ENCODE data around the gene ACOX2. TPM values are rescaled to one million over a fixed set of nuclear protein-coding genes. Genes with fewer than 3 reads are reported as not detected.
A peak's percentile ranks its signal among the peaks of the same experiment; 100 is the strongest.

The ACOX2 gene
- total and polyA plus RNA-seq, 10 of the 15 experiments (the other 5 are each of a cell fraction or from before 2014, with no cell fraction given): 0.72 TPM; not detected in 9

DNA sequence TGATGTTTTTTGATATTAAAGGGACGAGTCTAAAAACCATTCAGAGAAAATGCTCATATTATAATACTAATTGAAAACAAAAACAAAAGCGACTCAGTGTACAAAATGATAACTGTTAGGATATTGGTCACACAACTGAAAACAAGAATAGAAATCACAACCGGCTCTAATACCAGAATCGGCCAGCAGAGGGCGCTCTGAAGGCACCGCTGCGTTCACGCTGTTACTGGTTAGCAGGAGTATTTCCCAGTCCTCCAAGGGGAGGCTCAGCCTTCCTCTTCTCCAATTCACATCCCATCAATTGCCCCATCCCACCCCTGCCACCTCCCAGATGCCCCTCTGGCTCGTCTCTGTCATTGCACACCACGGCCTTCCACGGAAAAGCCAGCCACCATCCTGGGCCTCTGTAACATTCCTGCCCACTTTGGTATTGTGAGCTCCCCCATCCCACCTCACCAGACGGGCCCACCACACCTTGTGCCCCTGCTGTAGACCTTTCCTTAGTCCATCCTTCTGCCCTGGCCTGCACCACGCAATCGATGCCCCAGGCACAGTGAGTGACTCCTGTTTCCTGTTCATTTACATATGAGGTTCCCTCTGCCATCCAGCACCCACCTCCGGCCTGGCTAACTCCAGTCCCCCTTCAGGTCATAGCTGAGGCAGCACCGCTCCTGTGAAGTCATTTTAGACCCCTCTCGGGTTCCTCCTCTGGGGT is 31.7 kb upstream of the ACOX2 start:
- in situ Hi-C loops (cut with MboI) (no loop called here), intact Hi-C loops (cut with micrococcal nuclease; ENCODE audit: unreplicated experiment) (loop anchor here (1.0 kb wide), 1 partner anchor 62 kb away; no protein-coding TSS in a partner anchor)
- Histone ChIP-seq H4K20me1 (ENCODE audit: control insufficient read depth, insufficient read depth) (no peaks in the 10 kb centered on the region), H3K4me1 (ENCODE audit: control insufficient read depth, insufficient read depth, low read length) (0 out of 2 replicates have a peak, but pooled peaks cover 3% of the 10 kb centered on the region), H3K27ac (ENCODE audit: control insufficient read depth, insufficient read depth) (no peak overlapping the region), H3K36me3 (ENCODE audit: control insufficient read depth in 2 of 2, insufficient read depth in 2 of 2, low read length in 1 of 2) (no peaks in the 10 kb centered on the region), H3K4me2 (ENCODE audit: control insufficient read depth, insufficient read depth) (no peak overlapping the region), H3K79me2 (ENCODE audit: control insufficient read depth, insufficient read depth, low read length) (no peaks in the 10 kb centered on the region), H3K4me3 (no peak overlapping the region), H3K27me3 (replicated peaks in 1 of 2; ENCODE audit: control insufficient read depth in 2 of 2, insufficient read depth in 2 of 2, low read length in 1 of 2) (no peaks in the 10 kb centered on the region; a peak in 1 of 4 replicates), H3K9me3 (replicated peaks; ENCODE audit: control insufficient read depth, insufficient read depth, low read length) (no peaks in the 10 kb centered on the region), H3K9ac (ENCODE audit: control insufficient read depth, insufficient read depth, low read length) (no peak overlapping the region), H2AFZ (ENCODE audit: control insufficient read depth, low read depth, low read length) (no peak overlapping the region)
- POLR2A ChIA-PET: no interaction called here
- ATAC-seq (peak; percentile 86), FAIRE-seq (peak; percentile 59), DNase-seq (ENCODE audit: low read depth, low spot score) (peak; percentile 19)
- BruUV-seq (replicated peaks): no TSS peak
- CTCF ChIA-PET: interaction anchor here (0.6 to 10.4 kb wide), 23 partner anchors 9 to 1570 kb away, joined by 3 to 243 read pairs (median 4); no protein-coding TSS in a partner anchor
- WGBS (ENCODE audit: insufficient coverage, insufficient replicate concordance, low lambda C conversion rate, missing lambda C conversion rate): 8% methylated on average over 17 of the region's 17 CpGs
- SMC1A ChIA-PET (ENCODE audit: uncharacterized antibody, unreplicated experiment): interaction anchor here (0.6 to 6.2 kb wide), 8 partner anchors 10 to 185 kb away, joined by 3 to 54 read pairs (median 4); no protein-coding TSS in a partner anchor
- RAD21 ChIA-PET (ENCODE audit: unreplicated experiment): interaction anchor here (0.6 to 8.3 kb wide), 5 partner anchors 12 to 196 kb away, joined by 3 to 100 read pairs (median 4); no protein-coding TSS in a partner anchor
- TF ChIP-seq SMAD1 (IDR thresholded peaks at IDR 0.05; ENCODE audit: low read depth, partially characterized antibody): no peak
- no peak for TF ChIP-seq FOS (IDR thresholded peaks at IDR 0.05; ENCODE audit: borderline replicate concordance, extremely low read depth, insufficient read length)
- no peak for TF ChIP-seq NFYA (IDR thresholded peaks at IDR 0.05; ENCODE audit: borderline replicate concordance, low read depth, low read length)
- TF ChIP-seq, protein P1, sequence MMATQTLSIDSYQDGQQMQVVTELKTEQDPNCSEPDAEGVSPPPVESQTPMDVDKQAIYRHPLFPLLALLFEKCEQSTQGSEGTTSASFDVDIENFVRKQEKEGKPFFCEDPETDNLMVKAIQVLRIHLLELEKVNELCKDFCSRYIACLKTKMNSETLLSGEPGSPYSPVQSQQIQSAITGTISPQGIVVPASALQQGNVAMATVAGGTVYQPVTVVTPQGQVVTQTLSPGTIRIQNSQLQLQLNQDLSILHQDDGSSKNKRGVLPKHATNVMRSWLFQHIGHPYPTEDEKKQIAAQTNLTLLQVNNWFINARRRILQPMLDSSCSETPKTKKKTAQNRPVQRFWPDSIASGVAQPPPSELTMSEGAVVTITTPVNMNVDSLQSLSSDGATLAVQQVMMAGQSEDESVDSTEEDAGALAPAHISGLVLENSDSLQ (IDR thresholded peaks at IDR 0.05): no peak
- TF ChIP-seq PML (IDR thresholded peaks at IDR 0.05; ENCODE audit: low read length): no peak
- TF ChIP-seq, protein P2, sequence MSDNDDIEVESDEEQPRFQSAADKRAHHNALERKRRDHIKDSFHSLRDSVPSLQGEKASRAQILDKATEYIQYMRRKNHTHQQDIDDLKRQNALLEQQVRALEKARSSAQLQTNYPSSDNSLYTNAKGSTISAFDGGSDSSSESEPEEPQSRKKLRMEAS (IDR thresholded peaks at IDR 0.05; ENCODE audit: low read depth, low read length): no peak
- TF ChIP-seq, protein P3, sequence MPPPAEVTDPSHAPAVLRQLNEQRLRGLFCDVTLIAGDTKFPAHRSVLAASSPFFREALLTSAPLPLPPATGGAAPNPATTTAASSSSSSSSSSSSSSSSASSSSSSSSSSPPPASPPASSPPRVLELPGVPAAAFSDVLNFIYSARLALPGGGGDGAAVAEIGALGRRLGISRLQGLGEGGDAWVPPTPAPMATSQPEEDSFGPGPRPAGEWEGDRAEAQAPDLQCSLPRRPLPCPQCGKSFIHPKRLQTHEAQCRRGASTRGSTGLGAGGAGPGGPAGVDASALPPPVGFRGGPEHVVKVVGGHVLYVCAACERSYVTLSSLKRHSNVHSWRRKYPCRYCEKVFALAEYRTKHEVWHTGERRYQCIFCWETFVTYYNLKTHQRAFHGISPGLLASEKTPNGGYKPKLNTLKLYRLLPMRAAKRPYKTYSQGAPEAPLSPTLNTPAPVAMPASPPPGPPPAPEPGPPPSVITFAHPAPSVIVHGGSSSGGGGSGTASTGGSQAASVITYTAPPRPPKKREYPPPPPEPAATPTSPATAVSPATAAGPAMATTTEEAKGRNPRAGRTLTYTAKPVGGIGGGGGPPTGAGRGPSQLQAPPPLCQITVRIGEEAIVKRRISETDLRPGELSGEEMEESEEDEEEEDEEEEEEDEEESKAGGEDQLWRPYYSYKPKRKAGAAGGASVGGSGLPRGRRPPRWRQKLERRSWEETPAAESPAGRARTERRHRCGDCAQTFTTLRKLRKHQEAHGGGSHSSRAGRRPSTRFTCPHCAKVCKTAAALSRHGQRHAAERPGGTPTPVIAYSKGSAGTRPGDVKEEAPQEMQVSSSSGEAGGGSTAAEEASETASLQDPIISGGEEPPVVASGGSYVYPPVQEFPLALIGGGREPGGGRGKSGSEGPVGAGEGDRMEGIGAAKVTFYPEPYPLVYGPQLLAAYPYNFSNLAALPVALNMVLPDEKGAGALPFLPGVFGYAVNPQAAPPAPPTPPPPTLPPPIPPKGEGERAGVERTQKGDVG (CRISPR knock-in tag; IDR thresholded peaks at IDR 0.05): no peak
- no peak for TF ChIP-seq MYC (IDR thresholded peaks at IDR 0.05; ENCODE audit: insufficient read depth, insufficient read length, insufficient replicate concordance, low read length, severe bottlenecking)
- TF ChIP-seq, protein P4, sequence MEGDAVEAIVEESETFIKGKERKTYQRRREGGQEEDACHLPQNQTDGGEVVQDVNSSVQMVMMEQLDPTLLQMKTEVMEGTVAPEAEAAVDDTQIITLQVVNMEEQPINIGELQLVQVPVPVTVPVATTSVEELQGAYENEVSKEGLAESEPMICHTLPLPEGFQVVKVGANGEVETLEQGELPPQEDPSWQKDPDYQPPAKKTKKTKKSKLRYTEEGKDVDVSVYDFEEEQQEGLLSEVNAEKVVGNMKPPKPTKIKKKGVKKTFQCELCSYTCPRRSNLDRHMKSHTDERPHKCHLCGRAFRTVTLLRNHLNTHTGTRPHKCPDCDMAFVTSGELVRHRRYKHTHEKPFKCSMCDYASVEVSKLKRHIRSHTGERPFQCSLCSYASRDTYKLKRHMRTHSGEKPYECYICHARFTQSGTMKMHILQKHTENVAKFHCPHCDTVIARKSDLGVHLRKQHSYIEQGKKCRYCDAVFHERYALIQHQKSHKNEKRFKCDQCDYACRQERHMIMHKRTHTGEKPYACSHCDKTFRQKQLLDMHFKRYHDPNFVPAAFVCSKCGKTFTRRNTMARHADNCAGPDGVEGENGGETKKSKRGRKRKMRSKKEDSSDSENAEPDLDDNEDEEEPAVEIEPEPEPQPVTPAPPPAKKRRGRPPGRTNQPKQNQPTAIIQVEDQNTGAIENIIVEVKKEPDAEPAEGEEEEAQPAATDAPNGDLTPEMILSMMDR (IDR thresholded peaks at IDR 0.05 in 2 of 3, conservative IDR thresholded peaks at IDR 0.05 in 1 of 3; ENCODE audit: control insufficient read depth in 2 of 3, extremely low read depth in 1 of 3, insufficient read depth in 1 of 3, low read depth in 3 of 3, low read length in 3 of 3): peak; percentile 83 to 86 (median 84)
- TF ChIP-seq, protein P5, sequence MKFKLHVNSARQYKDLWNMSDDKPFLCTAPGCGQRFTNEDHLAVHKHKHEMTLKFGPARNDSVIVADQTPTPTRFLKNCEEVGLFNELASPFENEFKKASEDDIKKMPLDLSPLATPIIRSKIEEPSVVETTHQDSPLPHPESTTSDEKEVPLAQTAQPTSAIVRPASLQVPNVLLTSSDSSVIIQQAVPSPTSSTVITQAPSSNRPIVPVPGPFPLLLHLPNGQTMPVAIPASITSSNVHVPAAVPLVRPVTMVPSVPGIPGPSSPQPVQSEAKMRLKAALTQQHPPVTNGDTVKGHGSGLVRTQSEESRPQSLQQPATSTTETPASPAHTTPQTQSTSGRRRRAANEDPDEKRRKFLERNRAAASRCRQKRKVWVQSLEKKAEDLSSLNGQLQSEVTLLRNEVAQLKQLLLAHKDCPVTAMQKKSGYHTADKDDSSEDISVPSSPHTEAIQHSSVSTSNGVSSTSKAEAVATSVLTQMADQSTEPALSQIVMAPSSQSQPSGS (IDR thresholded peaks at IDR 0.05; ENCODE audit: low read length): no peak
- TF ChIP-seq HDGF (IDR thresholded peaks at IDR 0.05): 0 out of 2 replicates have a peak, but pooled peaks have one; percentile 22
- TF ChIP-seq CHD2 (IDR thresholded peaks at IDR 0.05; ENCODE audit: borderline replicate concordance, low read depth, low read length): no peak
- TF ChIP-seq MEF2A (IDR thresholded peaks at IDR 0.05; ENCODE audit: insufficient read depth, low read depth, low read length): no peak
- TF ChIP-seq CEBPB (IDR thresholded peaks at IDR 0.05; ENCODE audit: borderline replicate concordance in 1 of 2, low read depth in 2 of 2, low read length in 2 of 2): no peak
